HG02884 (cell line): ENCODE data around the gene ZNF324.
"Not testable (repeated sequence)": the region's sequence is repeated elsewhere in the genome, so short reads cannot be mapped to it uniquely, and the experiment has no call there.

ENCODE experiments used
- ATAC-seq: cut with Tn5 transposase; IDR thresholded peaks from one replicate; pipeline ENCODE4 v1.9.1; 2021; ENCODE audit warnings: mild to moderate bottlenecking, moderate library complexity; ENCODE audit not compliant: unreplicated experiment

ZNF324 gene

DNA sequence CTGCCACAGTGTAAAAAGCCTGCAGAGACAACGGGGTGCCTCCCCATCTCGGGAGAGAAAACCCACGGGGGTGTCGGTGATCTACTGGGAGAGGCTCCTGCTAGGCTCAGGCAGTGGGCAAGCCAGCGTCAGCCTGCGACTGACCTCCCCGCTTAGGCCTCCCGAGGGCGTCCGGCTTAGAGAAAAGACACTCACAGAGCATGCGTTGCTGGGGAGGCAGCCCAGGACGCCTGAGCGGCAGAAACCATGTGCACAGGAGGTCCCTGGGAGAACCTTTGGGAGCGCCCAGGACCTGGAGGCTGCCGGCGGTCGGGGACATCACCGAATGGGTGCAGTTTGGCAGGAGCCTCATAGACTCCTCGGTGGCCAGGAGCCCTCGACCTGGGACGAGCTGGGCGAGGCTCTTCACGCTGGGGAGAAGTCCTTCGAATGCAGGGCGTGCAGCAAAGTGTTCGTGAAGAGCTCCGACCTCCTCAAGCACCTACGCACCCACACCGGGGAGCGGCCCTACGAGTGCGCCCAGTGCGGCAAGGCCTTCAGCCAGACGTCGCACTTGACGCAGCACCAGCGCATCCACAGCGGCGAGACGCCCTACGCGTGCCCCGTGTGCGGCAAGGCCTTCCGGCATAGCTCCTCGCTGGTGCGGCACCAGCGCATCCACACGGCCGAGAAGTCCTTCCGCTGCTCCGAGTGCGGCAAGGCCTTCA lies 4.1 kb downstream of the ZNF324 start:
- ATAC-seq = not testable (repeated sequence)

DNA sequence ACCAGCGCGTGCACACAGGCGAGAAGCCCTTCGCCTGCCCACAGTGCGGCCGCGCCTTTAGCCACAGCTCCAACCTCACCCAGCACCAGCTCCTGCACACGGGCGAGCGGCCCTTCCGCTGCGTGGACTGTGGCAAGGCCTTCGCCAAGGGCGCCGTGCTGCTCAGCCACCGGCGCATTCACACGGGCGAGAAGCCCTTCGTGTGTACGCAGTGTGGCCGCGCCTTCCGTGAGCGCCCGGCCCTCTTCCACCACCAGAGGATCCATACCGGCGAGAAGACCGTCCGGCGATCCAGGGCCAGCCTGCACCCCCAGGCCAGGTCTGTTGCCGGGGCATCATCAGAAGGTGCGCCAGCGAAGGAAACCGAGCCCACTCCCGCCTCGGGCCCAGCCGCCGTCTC lies 4.9 kb downstream of the ZNF324 start:
- ATAC-seq = no peak

DNA sequence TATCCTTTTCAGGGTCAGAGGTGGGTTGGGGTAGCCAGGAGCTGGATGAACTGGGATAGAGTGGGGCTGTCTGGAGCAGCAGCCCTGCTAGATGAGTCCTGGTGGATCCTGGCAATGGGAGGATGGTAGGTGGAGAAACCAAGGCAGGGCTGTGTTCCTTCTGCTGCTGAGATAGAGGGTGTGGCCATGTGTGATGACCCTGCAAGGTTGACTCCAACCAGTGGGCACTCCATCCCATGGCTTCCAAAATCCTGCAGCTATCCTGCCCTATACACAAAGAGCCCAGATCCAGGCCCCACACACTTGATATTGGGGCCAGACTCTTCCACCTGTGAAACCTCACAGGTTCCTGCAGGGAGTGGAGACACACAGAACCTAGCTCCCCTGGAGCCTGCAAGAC lies 6.9 kb downstream of the ZNF324 start:
- ATAC-seq = no peak

DNA sequence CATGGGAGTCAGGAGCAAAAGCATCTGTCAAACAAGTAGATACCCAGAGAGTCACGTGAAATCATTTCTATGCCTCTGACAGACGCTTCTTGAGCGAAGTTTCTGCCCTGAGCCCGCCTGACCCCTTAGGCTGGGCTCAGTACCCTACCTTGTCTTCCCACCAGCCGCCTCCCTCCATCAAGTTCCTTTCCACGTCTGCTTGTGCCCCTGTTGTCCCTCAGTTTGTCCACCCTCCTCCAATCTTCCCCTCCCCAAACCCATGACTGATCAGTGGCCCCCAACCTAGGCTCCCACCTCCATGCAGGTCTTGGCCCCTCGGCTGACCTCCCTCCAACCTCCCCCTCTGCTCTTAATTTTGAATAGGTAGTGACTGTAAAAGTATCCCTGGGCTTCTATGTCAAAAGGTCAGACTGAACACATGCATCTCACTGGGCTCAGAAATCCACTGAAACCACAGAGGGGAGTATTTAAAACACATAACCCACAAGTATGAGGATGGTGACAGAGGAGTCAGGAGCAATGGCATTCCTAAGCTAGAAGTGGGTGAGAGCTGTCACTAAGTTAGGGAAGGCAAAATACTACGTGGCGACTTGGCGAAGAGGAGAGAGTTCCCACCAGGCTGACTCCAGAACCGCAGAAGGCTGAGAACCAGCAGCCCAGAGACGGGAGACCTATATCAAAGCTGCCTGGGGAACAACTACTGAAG lies 7.6 kb downstream of the ZNF324 start:
- ATAC-seq = no peak

DNA sequence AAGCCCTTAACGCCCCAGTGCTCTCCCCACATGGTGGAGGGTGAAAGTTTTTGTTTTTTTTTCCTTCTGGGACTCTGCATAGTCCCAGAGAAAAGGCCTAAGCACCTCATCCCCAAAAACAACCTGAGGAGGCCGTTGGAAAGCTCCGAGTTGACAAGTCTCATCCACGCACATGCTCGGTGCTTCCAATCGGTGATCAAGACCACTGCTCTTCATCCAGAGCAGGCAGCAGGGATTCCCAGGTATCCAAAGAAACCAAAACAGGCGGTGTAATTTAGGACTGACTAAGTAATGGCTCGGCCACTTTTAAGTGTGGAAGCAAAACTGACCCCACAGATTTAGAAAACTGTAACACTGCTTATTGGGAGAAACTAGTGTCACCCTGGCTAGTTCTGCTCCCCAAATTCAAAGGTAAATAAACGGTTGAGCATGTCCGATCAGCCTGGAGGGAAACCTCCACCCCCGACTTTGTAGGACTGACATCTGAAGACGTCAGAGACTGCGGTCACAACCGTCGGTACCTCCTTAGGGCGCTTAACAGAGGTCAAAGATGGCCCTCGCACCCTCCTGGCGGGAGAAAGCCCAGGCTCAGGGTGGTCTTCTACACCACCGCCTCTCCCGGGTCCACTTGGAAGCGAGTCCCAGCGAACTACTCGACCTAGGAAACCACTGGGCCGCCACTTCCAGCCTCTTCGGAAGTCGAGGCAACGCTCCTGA lies 8.3 kb downstream of the ZNF324 start:
- peak; percentile 1 for ATAC-seq

DNA sequence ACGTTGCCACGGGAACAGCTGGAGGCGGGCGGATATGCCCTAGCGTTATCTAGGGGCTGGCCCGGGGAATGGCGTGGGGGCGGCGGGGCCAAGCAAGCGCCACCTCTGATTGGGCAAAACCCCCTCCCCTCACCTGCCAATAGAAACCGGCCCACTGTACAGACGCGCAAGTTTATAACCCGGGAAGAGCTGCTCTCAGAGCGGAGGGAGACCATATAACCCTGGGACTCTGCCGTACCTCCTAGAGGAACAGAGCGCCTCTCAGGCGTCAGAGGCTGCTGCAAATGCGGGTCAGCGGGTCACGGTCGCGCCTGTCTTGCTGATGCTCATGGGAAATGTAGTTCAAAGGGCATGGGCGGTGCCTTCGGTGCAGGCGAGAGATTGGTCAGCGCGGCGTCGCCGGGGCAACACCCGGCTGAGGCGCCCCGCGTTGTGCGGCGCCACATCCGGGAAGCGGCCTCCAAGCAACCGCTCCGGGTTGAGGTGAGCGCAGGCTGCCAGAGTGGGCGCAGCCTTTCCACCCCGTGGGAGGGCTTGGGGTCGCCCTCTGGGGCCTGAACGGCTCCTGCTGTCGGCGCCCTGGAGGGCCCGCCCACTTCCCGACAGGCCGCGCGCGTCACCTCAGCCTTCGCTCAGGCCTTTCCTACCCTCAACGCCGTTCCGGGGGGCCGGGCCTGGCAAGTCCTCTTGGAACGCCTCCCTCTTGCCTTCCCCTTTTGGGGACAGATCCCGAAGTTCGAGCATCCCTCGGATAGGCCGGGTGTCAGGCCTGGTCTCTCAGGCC lies 9.0 kb downstream of the ZNF324 start, which contains the start of gene ZNF446:
ZNF446 (plus strand) TSS at position 639 of the 784 bp plus-strand sequence. CDS start 867 bp downstream, outside the sequence.
- ATAC-seq = peak; percentile 82

DNA sequence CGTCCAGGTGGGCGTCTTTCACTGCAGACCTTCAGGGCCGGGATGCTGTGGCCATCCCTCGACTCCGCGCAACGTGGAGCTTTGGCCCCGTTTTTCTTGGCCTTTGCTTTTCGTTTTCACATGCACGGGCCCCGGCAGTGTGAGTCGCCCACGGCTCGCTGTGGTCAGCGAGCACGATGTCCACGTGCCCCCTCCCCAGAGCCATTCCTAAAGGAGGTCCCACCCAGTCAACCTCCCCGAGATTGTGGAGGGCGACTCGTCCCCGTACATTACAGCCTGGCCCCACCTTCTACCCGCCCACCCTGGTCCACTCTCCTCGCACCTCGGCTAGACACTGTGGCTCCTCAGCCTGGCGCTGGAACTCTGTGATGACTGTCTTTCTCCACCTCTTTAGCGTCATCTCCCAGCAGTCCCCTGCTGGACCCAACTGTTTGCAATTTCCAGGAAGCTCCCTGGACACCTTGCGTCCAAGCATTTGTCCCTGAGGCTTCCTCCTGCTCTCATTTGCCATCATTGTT lies 9.7 kb downstream of the ZNF324 start:
- no peak for ATAC-seq

DNA sequence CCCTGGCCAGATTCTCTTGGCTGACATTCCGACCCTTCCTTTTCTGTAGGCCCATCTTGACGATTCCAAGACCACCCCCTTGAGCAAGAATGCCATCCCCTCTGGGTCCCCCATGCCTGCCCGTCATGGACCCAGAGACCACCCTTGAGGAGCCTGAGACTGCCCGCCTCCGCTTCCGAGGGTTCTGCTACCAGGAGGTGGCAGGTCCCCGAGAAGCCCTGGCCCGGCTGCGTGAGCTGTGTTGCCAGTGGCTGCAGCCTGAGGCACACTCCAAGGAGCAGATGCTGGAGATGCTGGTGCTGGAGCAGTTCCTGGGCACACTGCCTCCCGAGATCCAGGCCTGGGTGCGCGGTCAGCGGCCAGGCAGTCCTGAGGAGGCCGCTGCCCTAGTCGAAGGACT lies 10.2 kb downstream of the ZNF324 start:
- no peak for ATAC-seq

DNA sequence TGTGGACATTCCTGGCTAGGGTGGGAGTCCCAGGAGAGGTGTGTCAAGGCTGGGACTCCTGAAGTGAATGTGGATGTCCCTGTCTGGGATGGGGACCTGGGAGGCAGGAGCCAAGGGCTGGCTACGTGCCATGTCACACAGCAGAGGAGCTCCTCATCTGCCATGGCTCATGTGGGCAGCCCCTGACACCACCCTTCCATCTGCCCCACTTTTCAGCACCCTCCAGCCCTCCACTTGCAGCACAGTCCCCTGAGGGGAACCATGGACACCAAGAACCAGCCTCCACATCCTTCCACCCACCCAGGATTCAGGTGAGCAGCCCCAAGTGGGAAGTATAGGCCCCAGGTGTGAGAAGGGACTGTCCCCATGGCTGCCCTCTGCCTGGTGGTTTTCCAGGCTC lies 11.0 kb downstream of the ZNF324 start:
- no peak for ATAC-seq

DNA sequence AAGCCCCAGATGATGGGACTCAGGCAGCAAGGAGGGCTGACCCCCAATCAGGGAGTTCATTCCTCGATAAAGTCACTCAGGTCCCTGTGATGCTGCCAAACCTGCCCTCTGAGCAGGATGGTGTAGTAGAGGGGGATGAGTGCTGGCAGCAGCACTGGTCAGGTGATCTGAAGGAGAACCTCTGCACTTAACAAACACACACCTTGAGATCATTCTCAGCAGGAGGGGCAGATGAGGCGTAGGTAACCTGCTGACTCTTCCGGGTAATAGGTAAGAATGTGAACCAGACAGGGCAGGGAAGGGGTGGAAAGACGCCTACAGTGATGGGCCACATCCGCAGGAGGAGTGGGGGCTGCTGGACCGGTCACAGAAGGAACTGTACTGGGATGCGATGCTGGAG lies 12.4 kb downstream of the ZNF324 start:
- ATAC-seq = no peak

DNA sequence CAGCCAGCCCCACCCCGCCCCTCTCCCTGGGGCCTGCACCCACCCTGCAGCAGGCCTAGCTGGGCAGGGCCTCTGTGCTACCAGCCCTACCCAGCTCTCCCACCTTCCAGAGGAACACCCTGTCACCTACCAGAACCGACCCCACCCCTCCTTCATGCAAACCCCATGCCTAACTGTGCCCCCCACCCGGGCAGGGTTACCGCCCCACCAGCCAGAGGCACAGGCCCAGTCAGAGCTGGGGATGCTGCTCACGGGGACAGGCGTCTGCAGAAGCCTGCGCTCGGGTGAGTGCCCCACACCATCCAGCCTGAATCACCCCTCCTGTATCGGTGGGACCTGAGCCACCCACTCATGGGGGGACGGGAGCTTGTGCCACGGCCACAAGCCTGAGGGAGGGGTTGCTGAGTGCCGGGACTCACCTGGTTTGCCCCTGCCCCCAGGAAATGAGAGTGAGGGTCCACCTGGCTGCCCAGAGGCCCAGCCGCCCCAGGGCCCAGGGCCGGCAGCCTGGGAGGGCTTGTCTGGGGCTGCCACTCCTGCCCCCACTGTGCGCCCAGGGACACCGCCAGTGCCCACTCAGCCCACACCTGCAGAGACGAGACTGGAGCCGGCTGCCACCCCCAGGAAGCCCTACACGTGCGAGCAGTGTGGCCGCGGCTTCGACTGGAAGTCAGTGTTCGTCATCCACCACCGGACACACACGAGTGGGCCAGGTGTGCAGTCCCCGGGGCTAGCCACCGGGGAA lies 13.0 kb downstream of the ZNF324 start:
- ATAC-seq = no peak

DNA sequence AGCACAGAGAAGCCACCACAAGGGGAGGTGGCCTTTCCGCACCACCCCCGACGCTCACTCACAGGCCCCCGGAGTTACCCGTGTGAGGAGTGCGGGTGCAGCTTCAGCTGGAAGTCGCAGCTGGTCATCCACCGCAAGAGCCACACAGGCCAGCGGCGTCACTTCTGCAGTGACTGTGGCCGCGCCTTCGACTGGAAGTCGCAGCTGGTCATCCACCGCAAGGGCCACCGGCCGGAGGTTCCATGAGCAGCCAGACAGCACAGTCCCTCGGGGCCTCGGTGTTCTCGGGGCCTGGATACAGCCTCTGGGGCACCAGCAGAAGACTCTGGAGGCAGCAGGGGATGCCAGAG lies 13.6 kb downstream of the ZNF324 start:
- ATAC-seq = no peak

DNA sequence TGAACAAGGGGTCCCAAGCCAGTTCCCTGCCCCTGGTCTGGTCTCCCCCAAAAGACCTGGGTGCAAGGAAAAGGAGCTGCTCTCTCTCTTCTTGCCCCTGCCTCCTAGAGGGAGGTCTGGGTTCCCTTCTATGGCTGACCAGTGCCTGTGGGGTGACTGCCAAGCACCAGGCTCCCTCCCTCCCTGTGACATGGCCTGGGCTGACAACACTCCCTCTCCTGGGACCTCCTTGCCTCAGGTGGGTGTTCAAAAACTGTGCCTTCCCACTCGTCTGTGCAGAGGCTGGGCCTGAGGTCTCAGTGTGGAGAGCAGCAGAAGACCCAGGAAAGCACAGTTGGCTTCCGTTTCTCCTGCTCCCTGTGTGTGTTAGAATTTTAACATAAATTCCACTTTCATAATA lies 14.0 kb downstream of the ZNF324 start:
- ATAC-seq = no peak

DNA sequence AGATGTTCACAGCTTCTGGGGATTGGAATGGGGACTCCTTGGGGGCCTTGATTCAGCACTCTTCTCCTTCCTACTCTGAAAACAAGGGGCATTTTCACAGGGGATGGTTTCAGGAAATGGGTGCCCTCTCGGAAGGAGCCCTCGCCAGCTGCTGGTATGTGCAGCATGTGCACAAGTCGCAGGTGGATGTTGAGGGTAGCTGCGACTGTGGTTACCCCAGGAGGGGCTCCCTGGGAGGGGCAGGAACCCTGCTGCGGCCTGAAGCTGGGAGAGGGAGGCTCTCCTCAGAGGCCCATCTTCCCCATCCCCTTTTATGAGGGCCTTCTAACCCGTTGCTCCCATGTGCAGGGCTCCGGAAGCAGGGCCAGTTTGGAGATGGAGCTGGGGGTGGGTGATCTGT lies 15.5 kb downstream of the ZNF324 start:
- ATAC-seq = no peak

DNA sequence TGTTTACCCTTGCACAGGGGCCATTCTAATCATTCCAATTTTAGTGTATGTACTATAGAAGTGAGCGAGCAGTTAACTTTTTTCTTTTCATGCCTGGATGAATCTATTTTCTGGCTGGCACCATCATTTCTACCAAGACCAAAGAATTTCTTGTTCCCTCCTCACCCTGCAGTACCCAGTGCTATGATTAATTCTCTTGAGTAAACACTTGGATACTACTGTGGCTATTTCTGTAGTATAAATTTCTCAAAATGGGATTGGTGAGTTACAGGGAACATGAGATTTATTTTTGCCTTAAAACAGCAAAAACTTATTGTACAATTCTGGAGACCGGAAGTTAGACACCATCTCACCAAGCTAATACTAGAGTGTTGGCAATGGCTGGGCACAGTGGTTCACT lies 16.9 kb downstream of the ZNF324 start:
- ATAC-seq = no peak

DNA sequence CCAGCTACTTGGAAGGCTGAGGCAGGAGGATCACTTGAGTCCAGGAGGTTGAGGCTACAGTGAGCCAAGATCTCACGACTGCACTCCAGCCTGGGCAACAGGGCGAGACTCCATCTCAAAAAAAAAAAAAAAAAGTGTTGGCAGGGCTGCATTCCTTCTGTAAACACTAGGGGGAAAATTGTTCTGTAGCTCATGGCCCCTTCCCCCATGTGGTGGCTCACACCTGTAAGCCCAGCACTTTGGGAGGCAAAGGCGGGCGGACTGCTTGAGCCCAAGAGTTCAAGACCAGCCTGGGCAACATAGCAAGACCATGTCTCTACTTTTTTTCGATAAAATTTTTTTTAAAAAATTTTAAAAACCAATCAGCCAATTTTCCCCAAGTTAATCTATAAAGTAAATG lies 17.5 kb downstream of the ZNF324 start:
- ATAC-seq = not testable (repeated sequence)

DNA sequence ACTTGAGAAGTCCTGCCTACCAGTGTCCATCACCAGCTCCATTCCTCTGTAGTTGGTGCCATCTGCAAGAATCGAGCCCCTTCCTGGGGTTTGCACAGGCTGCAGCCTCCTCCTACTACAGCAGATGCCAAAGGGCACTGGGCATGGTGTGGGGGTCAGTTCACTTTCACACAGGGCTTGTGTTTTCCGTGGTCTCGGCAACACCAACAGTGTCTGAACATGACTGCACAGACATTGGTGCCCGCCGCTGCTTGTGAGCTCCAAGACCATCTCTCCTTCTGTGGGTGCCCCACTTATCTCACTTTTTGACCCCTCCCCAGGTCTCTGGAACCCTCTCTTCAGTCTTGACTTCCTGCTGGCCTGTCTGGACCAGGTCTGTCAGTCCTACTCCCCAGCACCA lies 24.5 kb downstream of the ZNF324 start:
- no peak for ATAC-seq

DNA sequence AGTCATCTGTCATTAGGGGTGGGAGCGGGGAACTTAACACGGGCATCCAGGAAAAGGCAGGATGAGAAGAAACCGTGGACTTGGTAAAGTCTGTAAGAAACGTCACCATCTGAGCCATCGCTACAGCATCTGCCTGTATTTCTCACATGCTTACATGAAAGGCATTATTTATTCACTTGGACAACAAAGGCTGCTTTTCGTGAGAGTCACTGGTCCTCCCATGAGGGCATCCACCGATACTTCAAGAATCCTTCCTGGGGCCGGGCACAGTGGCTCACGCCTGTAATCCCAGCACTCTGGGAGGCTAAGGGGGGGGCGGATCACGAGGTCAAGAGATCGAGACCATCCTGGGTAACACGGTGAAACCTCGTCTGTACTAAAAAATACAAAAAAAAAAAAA lies 25.4 kb downstream of the ZNF324 start:
- ATAC-seq = no peak

DNA sequence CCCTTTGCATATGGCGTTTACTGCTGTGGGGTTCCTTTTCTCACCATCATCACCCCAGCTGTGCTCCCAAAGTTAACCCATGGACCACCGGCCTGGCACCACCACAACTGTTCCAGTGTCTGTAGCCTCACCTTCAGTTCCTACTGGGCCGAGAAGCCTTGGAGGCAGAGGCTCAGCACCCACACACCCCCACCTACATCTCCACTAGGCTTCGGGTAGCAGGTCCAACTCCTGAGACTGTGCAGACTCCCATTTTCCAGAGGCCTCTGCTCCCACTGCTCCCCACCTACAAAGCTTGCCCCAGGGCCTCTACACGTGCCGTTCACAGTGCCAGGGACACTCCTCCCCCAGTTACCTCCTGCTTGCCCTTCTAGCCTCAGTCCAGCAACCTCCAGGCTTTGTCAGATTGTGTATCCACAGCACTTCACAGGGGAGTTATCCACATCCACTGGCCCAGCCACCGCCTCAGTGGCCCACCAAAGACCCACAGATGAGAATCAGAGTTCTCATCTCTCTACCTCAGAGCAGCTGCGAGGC lies 30.8 kb downstream of the ZNF324 start:
- ATAC-seq = no peak
